HEK293 (cell line): ENCODE measurements around the gene TRMU.

ENCODE experiments used
- CTCF ChIA-PET: fragments of 350-600 bp; formaldehyde crosslinking; extraction: SDS; loops from one replicate; lab custom pipeline; 2021; ENCODE audit warnings: antibody characterized with exemption; lab: Yijun Ruan, JAX
- POLR2A ChIA-PET: fragments of 300-600 bp; formaldehyde crosslinking; extraction: SDS; loops from one replicate; lab custom pipeline; 2020; ENCODE audit warnings: antibody characterized with exemption, inconsistent platforms; lab: Yijun Ruan, JAX
- H3K27ac ChIP-seq: fragments of 200-500 bp; sonication (Bioruptor generic); 2 replicates; pipeline ENCODE4 v1.5.1; 2014; ENCODE audit warnings: low read depth, low read length, control low read depth, inconsistent platforms; ENCODE audit errors: extremely low read depth
- H3K36me3 ChIP-seq, 2 experiments: fragments of 200-500 bp in 1 of 2; sonication (Bioruptor generic) in 1 of 2; 1 replicate in 1 of 2; 2 replicates in 1 of 2; pipeline ENCODE4 v1.5.1; 2014 to 2017; ENCODE audit warnings: inconsistent platforms in 2 of 2, low read length in 2 of 2; ENCODE audit not compliant: control insufficient read depth in 2 of 2, insufficient read depth in 1 of 2
- H3K4me1 ChIP-seq: fragments of 200-500 bp; sonication (Bioruptor generic); 2 replicates; pipeline ENCODE4 v1.5.1; 2014; ENCODE audit warnings: mild to moderate bottlenecking, low read length, inconsistent platforms; ENCODE audit not compliant: control insufficient read depth, insufficient read depth
- H3K4me3 ChIP-seq: 2 replicates; pipeline ENCODE4 v1.5.1; 2011; ENCODE audit warnings: low read depth, mild to moderate bottlenecking, control low read depth, low read length, moderate library complexity
- H3K9me3 ChIP-seq: fragments of 200-500 bp; sonication (Bioruptor generic); 2 replicates; pipeline ENCODE4 v1.5.1; 2014; ENCODE audit warnings: low read depth, low read length, inconsistent platforms; ENCODE audit not compliant: control insufficient read depth, insufficient read depth
- GLIS1 ChIP-seq: fragments of 450-650 bp; formaldehyde crosslinking; IDR thresholded peaks from 2 replicates; pipeline ENCODE4 v1.5.1; 2016; ENCODE audit warnings: missing biosample characterization, missing genetic modification characterization
- MEIS1 ChIP-seq: sonication (generic); formaldehyde crosslinking; IDR thresholded peaks from 2 replicates; pipeline ENCODE4 v1.8.1; 2022; ENCODE audit warnings: missing genetic modification reagents, mild to moderate bottlenecking, borderline replicate concordance
- MZF1 ChIP-seq: fragments of 450-650 bp; formaldehyde crosslinking; IDR thresholded peaks from 2 replicates; pipeline ENCODE4 v1.5.1; 2017; ENCODE audit warnings: missing biosample characterization, missing genetic modification characterization, borderline replicate concordance
- SETDB1 ChIP-seq: IDR thresholded peaks from one replicate; pipeline ENCODE4 v1.6.1; 2017; ENCODE audit warnings: mild to moderate bottlenecking, low read length, moderate library complexity, mixed read lengths; ENCODE audit not compliant: insufficient read length
- ZNF10 ChIP-seq: fragments of 450-650 bp; formaldehyde crosslinking; IDR thresholded peaks from 2 replicates; pipeline ENCODE4 v1.5.1; 2017; ENCODE audit warnings: missing biosample characterization, missing genetic modification characterization
- ZNF114 ChIP-seq: fragments of 450-650 bp; formaldehyde crosslinking; IDR thresholded peaks from 2 replicates; pipeline ENCODE4 v1.5.0; 2017; ENCODE audit warnings: missing biosample characterization, missing genetic modification characterization
- ZNF174 ChIP-seq: fragments of 450-650 bp; formaldehyde crosslinking; IDR thresholded peaks from 2 replicates; pipeline ENCODE4 v1.5.0; 2017; ENCODE audit warnings: missing biosample characterization, mild to moderate bottlenecking, missing genetic modification characterization
- ZNF214 ChIP-seq: fragments of 450-650 bp; formaldehyde crosslinking; IDR thresholded peaks from 2 replicates; pipeline ENCODE4 v1.5.1; 2017; ENCODE audit warnings: missing biosample characterization, mild to moderate bottlenecking, missing genetic modification characterization, borderline replicate concordance
- ZNF274 ChIP-seq, 2 experiments: fragments of 200-500 bp in 1 of 2; fragments of 450-650 bp in 1 of 2; sonication (Bioruptor generic) in 1 of 2; formaldehyde crosslinking in 1 of 2; IDR thresholded peaks; 2 replicates each; pipeline versions ENCODE4 v1.5.1 to v1.6.1; 2014 to 2016; ENCODE audit warnings: borderline replicate concordance in 1 of 2, inconsistent platforms in 1 of 2, low read length in 1 of 2, missing biosample characterization in 1 of 2, missing genetic modification characterization in 1 of 2
- ZNF341 ChIP-seq: fragments of 450-650 bp; formaldehyde crosslinking; IDR thresholded peaks from 2 replicates; pipeline ENCODE4; 2016; ENCODE audit warnings: low read depth, missing biosample characterization, missing genetic modification characterization
- ZNF354C ChIP-seq: fragments of 450-650 bp; formaldehyde crosslinking; IDR thresholded peaks from 2 replicates; pipeline ENCODE4 v1.5.1; 2016; ENCODE audit warnings: missing biosample characterization, missing genetic modification characterization, low read depth, borderline replicate concordance
- ZNF423 ChIP-seq: fragments of 450-650 bp; formaldehyde crosslinking; IDR thresholded peaks from 2 replicates; pipeline ENCODE4 v1.5.1; 2016; ENCODE audit warnings: missing biosample characterization, missing genetic modification characterization
- ZNF558 ChIP-seq: fragments of 450-650 bp; formaldehyde crosslinking; IDR thresholded peaks from 2 replicates; pipeline ENCODE4 v1.5.1; 2016; ENCODE audit warnings: missing biosample characterization, missing genetic modification characterization
- ZNF623 ChIP-seq: fragments of 450-650 bp; formaldehyde crosslinking; IDR thresholded peaks from 2 replicates; pipeline ENCODE4 v1.5.1; 2016; ENCODE audit warnings: missing biosample characterization, missing genetic modification characterization
- ZNF776 ChIP-seq: fragments of 450-650 bp; formaldehyde crosslinking; IDR thresholded peaks from 2 replicates; pipeline ENCODE4 v1.5.0; 2017; ENCODE audit warnings: missing biosample characterization, missing genetic modification characterization, borderline replicate concordance
- ZNF837 ChIP-seq: fragments of 450-650 bp; formaldehyde crosslinking; IDR thresholded peaks from 2 replicates; pipeline ENCODE4 v1.5.1; 2016; ENCODE audit warnings: missing biosample characterization, missing genetic modification characterization
- ZNF843 ChIP-seq: fragments of 450-650 bp; formaldehyde crosslinking; IDR thresholded peaks from 2 replicates; pipeline ENCODE4 v1.5.1; 2016; ENCODE audit warnings: missing biosample characterization, missing genetic modification characterization
- ZSCAN23 ChIP-seq: fragments of 450-650 bp; formaldehyde crosslinking; IDR thresholded peaks from 2 replicates; pipeline ENCODE4 v1.5.1; 2016; ENCODE audit warnings: missing biosample characterization, missing genetic modification characterization
- TF ChIP-seq, protein P1 (sequence below): fragments of 450-650 bp; formaldehyde crosslinking; IDR thresholded peaks from 2 replicates; pipeline ENCODE4 v1.5.1; 2016; ENCODE audit warnings: missing biosample characterization, missing genetic modification characterization
- TF ChIP-seq, protein P2 (sequence below): fragments of 450-650 bp; formaldehyde crosslinking; IDR thresholded peaks from 2 replicates; pipeline ENCODE4 v1.5.1; 2017; ENCODE audit warnings: missing biosample characterization, missing genetic modification characterization
- TF ChIP-seq, protein P3 (sequence below): IDR thresholded peaks from 2 replicates; pipeline ENCODE4 v1.6.1; 2011; ENCODE audit warnings: mild to moderate bottlenecking, low read depth, low read length, borderline replicate concordance
- TF ChIP-seq, protein P4 (sequence below): fragments of 450-650 bp; formaldehyde crosslinking; IDR thresholded peaks from 2 replicates; pipeline ENCODE4 v1.5.1; 2016; ENCODE audit warnings: missing biosample characterization, missing genetic modification characterization

Gene TRMU

DNA sequence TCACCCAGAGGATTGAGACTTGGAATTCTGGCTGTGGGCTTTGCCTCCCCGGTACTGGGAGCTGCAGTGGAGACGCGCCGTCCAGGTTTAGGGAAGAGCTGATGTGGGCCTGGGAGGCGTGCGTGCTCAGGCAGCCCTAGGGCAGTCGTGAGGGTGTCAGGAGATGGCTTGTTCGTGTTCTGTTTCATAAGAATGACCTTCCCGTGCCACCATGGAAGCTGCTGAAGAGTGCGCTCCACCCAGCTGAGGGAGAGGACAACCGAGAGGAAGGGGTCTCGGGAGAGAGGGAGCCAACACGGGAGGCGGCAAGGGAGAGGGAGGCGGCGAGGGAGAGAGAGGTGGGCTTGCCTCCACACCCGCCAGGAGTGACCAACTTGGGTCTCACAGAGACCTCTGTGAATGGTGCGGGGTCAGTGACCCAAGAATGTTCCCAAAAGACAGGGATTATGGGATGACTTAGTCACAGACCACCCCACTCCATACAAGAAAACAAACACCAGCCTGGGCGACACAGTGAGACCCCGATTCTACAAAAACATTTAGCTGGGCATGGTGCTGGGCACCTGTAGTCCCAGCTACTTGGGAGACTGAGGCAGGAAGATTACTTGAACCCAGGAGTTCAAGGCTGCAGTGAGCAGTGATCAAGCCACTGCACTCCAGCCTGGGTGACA lies 14.7 kb upstream of the TRMU start (continued):
- TF ChIP-seq ZNF423 (tag by site-specific recombination) (no peak), MEIS1 (CRISPR knock-in tag) (no peak), ZNF354C (tag by site-specific recombination) (no peak)
- TF ChIP-seq, protein P1, sequence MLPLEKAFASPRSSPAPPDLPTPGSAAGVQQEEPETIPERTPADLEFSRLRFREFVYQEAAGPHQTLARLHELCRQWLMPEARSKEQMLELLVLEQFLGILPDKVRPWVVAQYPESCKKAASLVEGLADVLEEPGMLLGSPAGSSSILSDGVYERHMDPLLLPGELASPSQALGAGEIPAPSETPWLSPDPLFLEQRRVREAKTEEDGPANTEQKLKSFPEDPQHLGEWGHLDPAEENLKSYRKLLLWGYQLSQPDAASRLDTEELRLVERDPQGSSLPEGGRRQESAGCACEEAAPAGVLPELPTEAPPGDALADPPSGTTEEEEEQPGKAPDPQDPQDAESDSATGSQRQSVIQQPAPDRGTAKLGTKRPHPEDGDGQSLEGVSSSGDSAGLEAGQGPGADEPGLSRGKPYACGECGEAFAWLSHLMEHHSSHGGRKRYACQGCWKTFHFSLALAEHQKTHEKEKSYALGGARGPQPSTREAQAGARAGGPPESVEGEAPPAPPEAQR (tag by site-specific recombination), result no peak
- TF ChIP-seq, all 188 proteins: peak for 0

DNA sequence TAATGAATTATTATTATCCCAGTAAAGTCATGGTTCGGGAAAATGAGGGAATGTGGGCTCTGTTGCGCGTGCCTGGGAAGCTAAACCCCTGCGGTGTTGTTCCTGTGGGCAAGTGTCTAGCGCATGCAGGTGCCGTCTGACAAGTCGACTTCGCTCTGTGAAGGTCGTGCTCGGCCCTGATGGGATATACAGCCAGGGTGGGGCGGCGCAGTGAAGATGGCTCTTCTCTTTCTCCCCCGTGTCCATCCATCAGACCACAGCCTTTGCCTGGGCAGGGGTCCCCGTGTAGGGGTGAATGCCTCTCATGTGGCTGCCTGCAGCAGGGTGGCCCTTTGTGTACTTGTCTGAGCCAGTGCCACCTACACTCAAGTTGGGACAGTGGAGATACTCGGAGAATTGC lies 12.8 kb upstream of the TRMU start:
- Histone ChIP-seq H3K36me3 (peaks cover 70 to 96% of the 10 kb centered on the region in 2 experiments), H3K27ac (no peak overlapping the region), H3K4me1 (no peaks in the 10 kb centered on the region), H3K9me3 (no peaks in the 10 kb centered on the region), H3K4me3 (no peak overlapping the region)
- ChIA-PET CTCF (no interaction called here), POLR2A (no interaction called here)
- TF ChIP-seq, protein P2, sequence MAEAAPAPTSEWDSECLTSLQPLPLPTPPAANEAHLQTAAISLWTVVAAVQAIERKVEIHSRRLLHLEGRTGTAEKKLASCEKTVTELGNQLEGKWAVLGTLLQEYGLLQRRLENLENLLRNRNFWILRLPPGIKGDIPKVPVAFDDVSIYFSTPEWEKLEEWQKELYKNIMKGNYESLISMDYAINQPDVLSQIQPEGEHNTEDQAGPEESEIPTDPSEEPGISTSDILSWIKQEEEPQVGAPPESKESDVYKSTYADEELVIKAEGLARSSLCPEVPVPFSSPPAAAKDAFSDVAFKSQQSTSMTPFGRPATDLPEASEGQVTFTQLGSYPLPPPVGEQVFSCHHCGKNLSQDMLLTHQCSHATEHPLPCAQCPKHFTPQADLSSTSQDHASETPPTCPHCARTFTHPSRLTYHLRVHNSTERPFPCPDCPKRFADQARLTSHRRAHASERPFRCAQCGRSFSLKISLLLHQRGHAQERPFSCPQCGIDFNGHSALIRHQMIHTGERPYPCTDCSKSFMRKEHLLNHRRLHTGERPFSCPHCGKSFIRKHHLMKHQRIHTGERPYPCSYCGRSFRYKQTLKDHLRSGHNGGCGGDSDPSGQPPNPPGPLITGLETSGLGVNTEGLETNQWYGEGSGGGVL (tag by site-specific recombination), result no peak
- no peak for TF ChIP-seq ZNF843 (tag by site-specific recombination)
- TF ChIP-seq MEIS1 (CRISPR knock-in tag), result no peak
- no peak for TF ChIP-seq ZNF837
- no peak for TF ChIP-seq SETDB1

DNA sequence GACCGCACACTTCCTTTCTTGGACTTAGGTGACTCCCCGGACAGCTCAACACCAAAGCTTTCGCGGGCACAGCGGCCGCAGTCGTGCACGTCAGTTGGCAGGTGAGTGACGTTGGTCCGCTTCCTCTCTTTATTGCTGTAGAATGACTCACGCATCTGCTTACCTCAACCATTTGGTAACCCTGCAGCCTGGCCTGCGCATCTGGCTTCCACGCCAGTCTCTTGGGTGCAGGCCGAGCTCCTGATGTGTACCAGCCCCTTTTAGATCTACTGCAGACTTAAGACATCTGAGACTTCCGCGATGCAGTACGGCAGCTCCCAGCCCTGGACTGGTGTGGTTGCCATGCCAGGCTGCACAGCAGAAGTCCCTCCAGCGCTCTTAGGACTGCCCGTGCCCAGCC lies 12.4 kb upstream of the TRMU start:
- Histone ChIP-seq H3K9me3 (no peaks in the 10 kb centered on the region), H3K4me1 (no peaks in the 10 kb centered on the region), H3K4me3 (no peak overlapping the region), H3K27ac (no peak overlapping the region), H3K36me3 (peaks cover 70 to 96% of the 10 kb centered on the region in 2 experiments)
- ChIA-PET CTCF (no interaction called here), POLR2A (no interaction called here)
- TF ChIP-seq ZNF558 (no peak), ZNF214 (tag by site-specific recombination) (no peak), ZNF274 (IDR thresholded peaks at IDR 0.05; ENCODE audit: low read length) (no peak), ZNF274 (tag by site-specific recombination; IDR thresholded peaks at IDR 0.05; ENCODE audit: borderline replicate concordance) (no peak), ZNF776 (tag by site-specific recombination) (no peak), ZNF10 (tag by site-specific recombination) (no peak), ZNF341 (no peak), ZNF623 (tag by site-specific recombination) (no peak), ZSCAN23 (tag by site-specific recombination) (no peak), GLIS1 (tag by site-specific recombination) (no peak), ZNF114 (tag by site-specific recombination) (no peak), ZNF174 (tag by site-specific recombination) (no peak), MZF1 (tag by site-specific recombination) (no peak)
- TF ChIP-seq, protein P3, sequence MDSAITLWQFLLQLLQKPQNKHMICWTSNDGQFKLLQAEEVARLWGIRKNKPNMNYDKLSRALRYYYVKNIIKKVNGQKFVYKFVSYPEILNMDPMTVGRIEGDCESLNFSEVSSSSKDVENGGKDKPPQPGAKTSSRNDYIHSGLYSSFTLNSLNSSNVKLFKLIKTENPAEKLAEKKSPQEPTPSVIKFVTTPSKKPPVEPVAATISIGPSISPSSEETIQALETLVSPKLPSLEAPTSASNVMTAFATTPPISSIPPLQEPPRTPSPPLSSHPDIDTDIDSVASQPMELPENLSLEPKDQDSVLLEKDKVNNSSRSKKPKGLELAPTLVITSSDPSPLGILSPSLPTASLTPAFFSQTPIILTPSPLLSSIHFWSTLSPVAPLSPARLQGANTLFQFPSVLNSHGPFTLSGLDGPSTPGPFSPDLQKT, result no peak
- TF ChIP-seq, protein P4, sequence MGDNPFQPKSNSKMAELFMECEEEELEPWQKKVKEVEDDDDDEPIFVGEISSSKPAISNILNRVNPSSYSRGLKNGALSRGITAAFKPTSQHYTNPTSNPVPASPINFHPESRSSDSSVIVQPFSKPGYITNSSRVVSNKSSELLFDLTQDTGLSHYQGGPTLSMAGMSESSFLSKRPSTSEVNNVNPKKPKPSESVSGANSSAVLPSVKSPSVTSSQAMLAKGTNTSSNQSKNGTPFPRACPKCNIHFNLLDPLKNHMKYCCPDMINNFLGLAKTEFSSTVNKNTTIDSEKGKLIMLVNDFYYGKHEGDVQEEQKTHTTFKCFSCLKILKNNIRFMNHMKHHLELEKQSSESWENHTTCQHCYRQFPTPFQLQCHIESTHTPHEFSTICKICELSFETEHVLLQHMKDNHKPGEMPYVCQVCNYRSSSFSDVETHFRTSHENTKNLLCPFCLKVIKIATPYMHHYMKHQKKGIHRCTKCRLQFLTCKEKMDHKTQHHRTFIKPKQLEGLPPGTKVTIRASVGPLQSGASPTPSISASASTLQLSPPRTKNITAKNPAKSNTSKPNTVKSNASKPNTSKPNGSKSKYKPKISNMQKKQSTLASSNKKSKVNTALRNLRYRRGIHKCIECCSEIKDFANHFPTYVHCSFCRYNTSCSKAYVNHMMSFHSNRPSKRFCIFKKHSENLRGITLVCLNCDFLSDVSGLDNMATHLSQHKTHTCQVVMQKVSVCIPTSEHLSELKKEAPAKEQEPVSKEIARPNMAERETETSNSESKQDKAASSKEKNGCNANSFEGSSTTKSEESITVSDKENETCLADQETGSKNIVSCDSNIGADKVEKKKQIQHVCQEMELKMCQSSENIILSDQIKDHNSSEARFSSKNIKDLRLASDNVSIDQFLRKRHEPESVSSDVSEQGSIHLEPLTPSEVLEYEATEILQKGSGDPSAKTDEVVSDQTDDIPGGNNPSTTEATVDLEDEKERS (tag by site-specific recombination), result no peak
